SK-N-SH (cell line): ENCODE measurements around the gene AGTRAP. TPM values are rescaled to one million over a fixed set of nuclear protein-coding genes. Genes with fewer than 3 reads are reported as not detected.

Experiments
- CTCF ChIA-PET: fragments of 300-600, 350-600 bp; formaldehyde crosslinking; extraction: SDS; loops from one replicate; lab custom pipeline; 2021; lab: Yijun Ruan, JAX
- POLR2A ChIA-PET: fragments of 350-600 bp; sonication (Branson Sonifier 250); formaldehyde crosslinking; extraction: SDS; loops from one replicate; lab custom pipeline; 2020; ENCODE audit warnings: antibody characterized with exemption, inconsistent platforms; lab: Yijun Ruan, JAX
- DNase-seq: peaks from one replicate; pipeline ENCODE4 v3.0.0; 2012
- H2AFZ ChIP-seq: fragments of 200-600 bp; sonication (generic); 2 replicates; pipeline ENCODE4 v1.8.1; 2016; ENCODE audit warnings: antibody characterized with exemption, mild to moderate bottlenecking, low read depth
- H3F3A ChIP-seq: fragments of 200-600 bp; sonication (generic); replicated peaks from 2 replicates; pipeline ENCODE3; 2016; ENCODE audit warnings: antibody characterized with exemption, mild to moderate bottlenecking; ENCODE audit not compliant: insufficient read depth
- H3K27ac ChIP-seq, 2 experiments: fragments of 200-500 bp in 1 of 2; fragments of 200-600 bp in 1 of 2; sonication (Bioruptor generic) in 1 of 2; sonication (generic), shearing (Covaris generic) in 1 of 2; 2 replicates each; pipeline versions ENCODE4 v1.5.1 to v1.6.1; 2014 to 2016; ENCODE audit warnings: low read depth in 2 of 2, inconsistent platforms in 1 of 2, low read length in 1 of 2, mild to moderate bottlenecking in 1 of 2, mixed read lengths in 1 of 2
- H3K27me3 ChIP-seq: fragments of 200-600 bp; sonication (generic), shearing (Covaris generic); 2 replicates; pipeline ENCODE4 v1.6.1; 2016; ENCODE audit warnings: mixed run types; ENCODE audit not compliant: insufficient read depth
- H3K36me3 ChIP-seq, 2 experiments: fragments of 200-500 bp in 1 of 2; fragments of 200-600 bp in 1 of 2; sonication (Bioruptor generic) in 1 of 2; sonication (generic) in 1 of 2; replicated peaks in 1 of 2; 2 replicates each; pipeline versions ENCODE3 to v1.5.1; 2014 to 2016; ENCODE audit warnings: low read length in 1 of 2, mild to moderate bottlenecking in 1 of 2; ENCODE audit not compliant: insufficient read depth in 2 of 2, control insufficient read depth in 1 of 2
- H3K4me1 ChIP-seq, 2 experiments: fragments of 200-500 bp in 1 of 2; fragments of 200-600 bp in 1 of 2; sonication (Bioruptor generic) in 1 of 2; sonication (generic), shearing (Covaris generic) in 1 of 2; 2 replicates each; pipeline versions ENCODE4 v1.5.1 to v1.6.1; 2014 to 2016; ENCODE audit warnings: low read depth in 1 of 2, low read length in 1 of 2, mixed run types in 1 of 2; ENCODE audit not compliant: insufficient read depth in 2 of 2, control insufficient read depth in 1 of 2
- H3K4me2 ChIP-seq: fragments of 200-600 bp; sonication (generic), shearing (Covaris generic); 2 replicates; pipeline ENCODE4 v1.6.1; 2017; ENCODE audit warnings: mixed run types
- H3K4me3 ChIP-seq, 2 experiments: fragments of 200-500 bp in 1 of 2; fragments of 200-600 bp in 1 of 2; sonication (Bioruptor generic) in 1 of 2; sonication (generic), shearing (Covaris generic) in 1 of 2; 2 replicates each; pipeline versions ENCODE4 v1.5.1 to v1.8.1; 2014 to 2016; ENCODE audit warnings: low read depth in 2 of 2, inconsistent platforms in 1 of 2, low read length in 1 of 2, mild to moderate bottlenecking in 1 of 2, mixed read lengths in 1 of 2, moderate library complexity in 1 of 2
- H3K79me2 ChIP-seq: fragments of 200-600 bp; sonication (generic); 2 replicates; pipeline ENCODE4 v1.8.1; 2017; ENCODE audit warnings: mild to moderate bottlenecking; ENCODE audit not compliant: insufficient read depth
- H3K9ac ChIP-seq: fragments of 200-600 bp; sonication (generic); 2 replicates; pipeline ENCODE4 v1.6.1; 2017; ENCODE audit warnings: mixed run types
- H3K9me2 ChIP-seq: fragments of 200-600 bp; sonication (generic); 2 replicates; pipeline ENCODE4 v1.6.1; 2017; ENCODE audit warnings: mixed run types
- H3K9me3 ChIP-seq: fragments of 200-600 bp; sonication (generic); 2 replicates; pipeline ENCODE4 v1.6.1; 2017; ENCODE audit warnings: mixed run types, mild to moderate bottlenecking, moderate library complexity
- H4K20me1 ChIP-seq: fragments of 200-600 bp; sonication (generic); 2 replicates; pipeline ENCODE4 v1.6.1; 2017; ENCODE audit warnings: mild to moderate bottlenecking, mixed run types; ENCODE audit not compliant: insufficient read depth
- CTCF ChIP-seq: fragments of 200-600 bp; sonication (generic); IDR thresholded peaks from 2 replicates; pipeline ENCODE4 v1.6.1; 2017; ENCODE audit warnings: antibody characterized with exemption, mild to moderate bottlenecking, moderate library complexity
- EP300 ChIP-seq, 2 experiments: IDR thresholded peaks; 2 replicates each; pipeline versions ENCODE4 v1.4.0 to v1.6.1; 2012; ENCODE audit warnings: borderline replicate concordance in 1 of 2, low read depth in 1 of 2, low read length in 1 of 2
- FOXJ3 ChIP-seq: sonication (generic); formaldehyde crosslinking; IDR thresholded peaks from 2 replicates; pipeline ENCODE4 v1.5.1; 2020; ENCODE audit warnings: mild to moderate bottlenecking, missing genetic modification reagents
- GABPA ChIP-seq: IDR thresholded peaks from 2 replicates; pipeline ENCODE4 v1.4.0; 2012; ENCODE audit warnings: low read depth, mild to moderate bottlenecking
- GATA2 ChIP-seq: sonication (generic); formaldehyde crosslinking; IDR thresholded peaks from 2 replicates; pipeline ENCODE4 v1.5.0; 2020; ENCODE audit warnings: mild to moderate bottlenecking, missing genetic modification reagents
- MAX ChIP-seq: IDR thresholded peaks from 2 replicates; pipeline ENCODE4 v1.4.0; 2012; ENCODE audit warnings: low read depth
- RCOR1 ChIP-seq: fragments of 150-350 bp; IDR thresholded peaks from 2 replicates; pipeline ENCODE4 v1.6.1; 2017; ENCODE audit warnings: antibody characterized with exemption, low read length
- RFX5 ChIP-seq: IDR thresholded peaks from 2 replicates; pipeline ENCODE4 v1.6.1; 2012; ENCODE audit warnings: mild to moderate bottlenecking, improper control_type of control experiment, low read length
- ZBTB33 ChIP-seq: IDR thresholded peaks from 2 replicates; pipeline ENCODE4 v1.4.0; 2012; ENCODE audit warnings: low read depth, borderline replicate concordance
- WGBS: methylation state at CpG from one replicate; pipeline ENCODE4 v1.1.6; 2017; ENCODE audit warnings: low lambda C conversion rate; 5-methylcytosine and 5-hydroxymethylcytosine counted together
- polyA plus RNA-seq, 3 experiments: library from polyadenylated mRNA; depleted of rRNA; stranded (reverse); fragments of >200 nt; gene quantifications; 2 replicates each; pipeline ENCODE4 v1.2.3, GENCODE V29; 2012

The AGTRAP gene
- polyA plus RNA-seq, 1 of the 3 experiments (the other 2 are of a cell fraction) = 66.2 TPM

- ChIA-PET CTCF (interaction anchor here (1.0 to 2.7 kb wide), 8 partner anchors 9 to 116 kb away, joined by 3 to 8 read pairs (median 3); partner anchors contain the start of gene FBXO6), POLR2A (no interaction called here)
- DNase-seq = no peak
- Histone ChIP-seq H3F3A (no peaks in the 10 kb centered on the region), H3K27ac (no peak overlapping the region), H3K4me1 (peaks cover 0 to 15% of the 10 kb centered on the region in 2 experiments; a peak in 1 of 4 replicates), H3K4me2 (no peak overlapping the region), H3K9ac (no peak overlapping the region), H3K27me3 (no peaks in the 10 kb centered on the region), H3K9me3 (no peaks in the 10 kb centered on the region), H3K79me2 (no peaks in the 10 kb centered on the region), H2AFZ (no peak overlapping the region), H3K36me3 (no peaks in the 10 kb centered on the region), H4K20me1 (no peaks in the 10 kb centered on the region), H3K4me3 (no peak overlapping the region), H3K9me2 (no peaks in the 10 kb centered on the region)
- TF ChIP-seq RFX5 = no peak
- WGBS = no CpG with 5 or more reads among the region's 14 CpGs
Observed at GRCh38 chr1:11766429-11766776, 30.5 kb downstream of the AGTRAP start.

- TF ChIP-seq GABPA (no peak), ZBTB33 (no peak), RFX5 (no peak), GATA2 (CRISPR knock-in tag) (no peak), RCOR1 (peak; percentile 34; the same call in 1 of the 2 replicates), CTCF (no peak), MAX (no peak), EP300 (IDR thresholded peaks at IDR 0.05; ENCODE audit: borderline replicate concordance in 1 of 2, low read depth in 1 of 2, low read length in 1 of 2) (no peak), FOXJ3 (CRISPR knock-in tag) (no peak)
- CTCF ChIA-PET = interaction anchor here (1.0 to 1.4 kb wide), 2 partner anchors 15 to 30 kb away, joined by 3 to 5 read pairs; no protein-coding TSS in a partner anchor
- no peak overlapping the region for H3K27ac ChIP-seq
- no peak overlapping the region for H3K9ac ChIP-seq
- no peaks in the 10 kb centered on the region for H4K20me1 ChIP-seq
- H2AFZ ChIP-seq = no peak overlapping the region
- H3F3A ChIP-seq = no peaks in the 10 kb centered on the region
- H3K36me3 ChIP-seq = no peaks in the 10 kb centered on the region
- no peaks in the 10 kb centered on the region for H3K9me2 ChIP-seq
- WGBS = 47% methylated on average over 11 of the region's 16 CpGs
- no peaks in the 10 kb centered on the region for H3K9me3 ChIP-seq
- no peaks in the 10 kb centered on the region for H3K79me2 ChIP-seq
- no peak overlapping the region for H3K4me2 ChIP-seq
- H3K4me3 ChIP-seq = no peak overlapping the region
- peaks cover 0 to 15% of the 10 kb centered on the region in 2 experiments; a peak in 1 of 4 replicates for H3K4me1 ChIP-seq
- POLR2A ChIA-PET = no interaction called here
- H3K27me3 ChIP-seq = no peaks in the 10 kb centered on the region
- DNase-seq = peak; percentile 81
Observed at GRCh38 chr1:11767922-11768704, 32.2 kb downstream of the AGTRAP start.
